ENCODE results near the gene EXD3. TPM values are rescaled to one million over a fixed set of nuclear protein-coding genes. Genes with fewer than 3 reads are reported as not detected.
"Not testable (repeated sequence)": the region's sequence is repeated elsewhere in the genome, so short reads cannot be mapped to it uniquely, and the experiment has no call there.

EXD3 gene
- total RNA-seq, 2 donors from 2014 or later, result 7.9 to 14.8 TPM

DNA sequence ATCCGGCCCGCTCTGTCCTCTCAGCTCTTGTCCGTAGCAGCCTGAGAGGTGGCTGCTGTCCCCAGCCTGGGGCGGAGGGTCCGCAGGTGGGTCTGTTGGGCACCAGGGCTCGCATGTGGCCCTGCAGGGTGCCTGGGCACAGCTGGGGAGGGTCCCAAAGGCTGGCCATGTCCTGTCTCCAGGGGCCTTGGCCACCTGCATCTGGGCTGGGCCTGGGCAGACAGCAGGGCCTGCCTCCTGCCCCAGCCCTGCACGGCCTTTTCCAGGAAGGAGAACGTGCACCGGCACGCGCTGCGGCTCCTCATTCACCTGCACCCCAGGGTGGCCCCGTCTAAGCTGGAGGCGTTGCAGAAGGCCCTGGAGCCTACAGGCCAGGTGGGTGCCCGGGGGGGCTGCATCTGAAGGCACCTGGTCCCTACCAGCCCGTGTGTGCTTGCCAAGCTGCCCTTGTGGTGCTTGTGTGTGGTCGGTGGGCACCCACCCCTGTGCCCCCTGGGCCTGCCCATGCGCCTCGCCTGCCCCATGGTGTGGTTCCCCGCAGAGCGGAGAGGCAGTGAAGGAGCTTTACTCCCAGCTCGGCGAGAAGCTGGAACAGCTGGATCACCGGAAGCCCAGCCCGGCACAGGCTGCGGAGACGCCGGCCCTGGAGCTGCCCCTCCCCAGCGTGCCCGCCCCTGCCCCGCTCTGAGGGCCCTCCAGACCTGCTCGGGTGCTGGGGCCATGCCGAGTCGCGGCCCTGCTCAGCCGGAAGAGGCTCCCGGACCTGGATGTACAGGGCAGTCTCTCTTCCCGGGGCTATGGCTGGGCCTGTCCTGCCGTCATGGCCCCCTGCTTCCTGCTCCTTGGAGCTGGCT lies 150.5 kb downstream of the EXD3 start:
- no peaks in the 10 kb centered on the region for H3K9me3 Mint-ChIP-seq
- peaks cover 0 to 14% of the 10 kb centered on the region in 2 donors for H3K36me3 Mint-ChIP-seq
- ATAC-seq, result no peak
- no peak for DNase-seq (ENCODE audit: low spot score in 2 of 2)
- no peak overlapping the region for H3K27ac Mint-ChIP-seq

DNA sequence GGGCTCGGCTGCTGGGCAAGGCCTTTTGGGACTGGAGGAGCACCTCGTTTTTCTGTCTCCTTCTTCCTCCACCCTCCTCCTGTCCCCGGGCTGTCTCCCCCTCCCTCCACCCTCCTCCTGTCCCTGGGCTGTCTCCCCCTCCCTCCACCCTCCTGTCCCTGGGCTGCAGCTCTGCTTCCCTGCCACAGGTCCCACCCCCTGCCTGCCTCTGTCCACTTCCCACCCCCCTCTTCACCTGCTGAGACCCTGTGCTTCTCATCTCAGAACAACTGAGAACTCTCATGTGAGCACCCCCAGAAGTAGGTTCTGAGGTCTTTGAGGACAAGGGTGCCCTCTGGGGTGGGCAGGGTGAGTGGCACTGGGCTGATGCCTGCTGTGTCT lies 151.3 kb downstream of the EXD3 start:
- Mint-ChIP-seq H3K27ac (no peak overlapping the region), H3K9me3 (no peaks in the 10 kb centered on the region), H3K36me3 (peaks cover 0 to 14% of the 10 kb centered on the region in 2 donors)
- ATAC-seq (peak in 1 of 2 donors; percentile 4), DNase-seq (ENCODE audit: low spot score in 2 of 2) (no peak)

DNA sequence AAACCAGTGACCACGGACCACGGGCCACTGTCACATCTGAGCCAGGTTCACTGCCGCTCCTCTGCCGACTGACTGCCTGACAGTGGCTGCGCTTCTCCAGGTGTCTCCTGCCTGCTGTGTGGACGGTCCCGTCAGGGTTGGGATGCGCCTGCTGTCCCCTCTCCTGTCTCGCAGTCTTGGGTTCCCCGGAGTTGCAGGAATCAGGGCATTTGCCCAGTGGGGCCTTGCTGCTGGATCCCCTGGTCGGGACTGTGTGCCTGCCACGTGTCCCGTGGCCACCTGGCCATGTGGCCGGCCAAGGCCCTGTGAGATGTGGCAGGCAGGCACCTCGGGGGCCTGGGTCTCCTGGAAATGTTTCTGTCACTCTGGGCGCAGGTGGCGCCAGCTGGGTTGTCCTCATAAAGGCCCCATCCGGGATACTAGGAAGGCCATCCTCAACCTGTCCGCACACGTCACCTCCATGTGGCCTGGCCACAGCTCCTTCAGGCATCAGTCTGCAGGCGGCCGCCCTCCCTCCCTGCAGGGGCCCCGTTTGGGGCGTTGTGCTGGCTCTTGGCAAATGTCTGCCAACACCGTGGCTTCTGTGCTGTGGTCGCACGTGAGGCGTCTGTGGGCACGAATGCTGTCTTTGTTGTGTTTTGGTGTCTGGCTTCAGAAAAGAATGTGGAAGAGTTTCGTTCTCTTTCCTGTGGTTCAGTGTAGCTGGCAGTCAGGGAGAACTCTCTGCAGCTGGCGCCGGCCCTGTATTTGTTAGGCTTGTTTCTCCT lies 151.8 kb downstream of the EXD3 start:
- DNase-seq (ENCODE audit: low spot score in 2 of 2), result no peak

DNA sequence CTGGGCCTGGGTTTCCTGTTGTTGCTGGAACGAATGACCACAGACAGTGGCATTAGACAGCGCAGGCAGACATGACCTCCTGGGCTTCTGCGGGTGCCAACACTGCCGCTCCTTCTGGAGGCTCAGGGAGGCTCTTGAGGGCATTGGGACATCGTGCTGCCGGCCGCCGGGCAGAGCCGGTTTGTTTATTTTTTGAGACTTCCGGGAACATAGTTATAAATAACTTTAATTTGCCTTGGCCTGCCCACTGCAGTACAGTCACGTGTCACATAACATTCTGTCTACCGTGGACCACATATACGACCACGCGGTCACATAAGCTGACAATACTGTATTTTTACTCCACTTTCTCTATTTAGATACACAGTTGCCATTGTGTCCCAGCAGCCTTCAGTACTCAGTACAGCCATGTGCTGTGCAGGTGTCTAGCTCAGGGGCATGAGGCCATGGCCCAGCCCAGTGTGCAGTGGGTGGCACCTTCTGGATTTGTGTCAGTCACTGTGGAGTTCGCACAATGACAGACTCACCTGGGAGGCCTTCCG lies 153.7 kb downstream of the EXD3 start:
- ATAC-seq (no peak), DNase-seq (ENCODE audit: low spot score in 2 of 2) (no peak)
- Mint-ChIP-seq H3K9me3 (no peaks in the 10 kb centered on the region), H3K27ac (no peak overlapping the region), H3K36me3 (peaks cover 0 to 14% of the 10 kb centered on the region in 2 donors)

More for the DNA sequence above, 151.8 kb downstream of the EXD3 start:
- ATAC-seq, result peak; percentile 33 to 38
- H3K9me3 Mint-ChIP-seq, result no peaks in the 10 kb centered on the region
- H3K36me3 Mint-ChIP-seq, result peaks cover 0 to 14% of the 10 kb centered on the region in 2 donors
- H3K27ac Mint-ChIP-seq, result no peak overlapping the region

DNA sequence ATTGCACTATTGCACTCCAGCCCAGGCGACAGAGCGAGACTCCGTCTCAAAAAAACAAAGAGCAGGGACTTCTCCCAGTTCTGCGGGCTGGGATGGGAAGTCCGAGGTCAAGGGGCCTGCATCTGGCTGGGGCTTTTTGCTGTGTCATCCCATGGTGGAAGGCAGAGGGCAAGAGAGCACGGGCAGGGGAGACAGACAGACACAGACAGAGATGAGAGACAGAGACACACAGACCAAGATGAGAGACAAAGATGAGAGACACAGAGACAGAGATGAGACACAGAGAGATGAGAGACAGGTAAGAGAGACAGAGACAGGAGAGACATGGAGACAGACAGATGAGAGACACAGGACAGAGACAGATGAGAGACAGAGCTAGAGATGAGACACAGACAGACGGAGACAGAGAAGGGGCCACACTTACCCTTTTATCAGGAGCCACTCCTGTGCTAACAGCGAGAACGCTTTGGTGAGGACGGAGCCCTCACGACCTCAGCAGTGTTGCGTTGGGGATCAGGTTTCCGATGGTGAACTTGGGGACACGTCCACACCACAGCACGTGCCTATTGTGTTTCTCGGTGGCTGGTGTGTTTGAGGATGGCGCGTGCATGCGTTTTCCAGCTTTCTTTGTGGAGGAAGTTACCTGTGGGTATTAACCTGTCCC lies 154.3 kb downstream of the EXD3 start:
- no peak for ATAC-seq
- no peaks in the 10 kb centered on the region for H3K9me3 Mint-ChIP-seq

DNA sequence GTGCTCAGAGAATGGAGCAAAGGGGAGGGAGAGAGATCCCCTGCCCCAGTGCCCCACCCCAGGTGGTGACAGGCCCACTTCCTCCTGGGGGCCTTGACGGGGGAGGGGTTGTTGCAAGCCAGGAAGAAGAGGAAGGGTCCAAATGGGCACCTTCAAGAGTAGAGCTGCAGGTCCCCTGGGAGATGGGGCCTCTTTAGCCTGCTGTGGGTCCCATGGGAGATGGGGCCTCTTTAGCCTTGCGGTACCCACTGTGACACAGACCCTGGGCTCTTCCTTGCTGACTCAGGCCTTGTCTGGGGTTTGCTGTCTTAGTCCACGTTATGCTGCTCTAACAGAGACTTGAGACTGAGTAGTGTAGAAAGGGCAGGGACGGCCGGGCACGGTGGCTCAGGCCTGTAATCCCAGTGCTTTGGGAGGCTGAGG lies 155.0 kb downstream of the EXD3 start:
- ATAC-seq (no peak), DNase-seq (ENCODE audit: low spot score in 2 of 2) (no peak)
- no peaks in the 10 kb centered on the region for H3K9me3 Mint-ChIP-seq
- H3K27ac Mint-ChIP-seq, result no peak overlapping the region
- H3K36me3 Mint-ChIP-seq, result peaks cover 0 to 14% of the 10 kb centered on the region in 2 donors

More for the DNA sequence above, 154.3 kb downstream of the EXD3 start:
- peak overlapping the region in 1 of 2 donors; percentile 1 for H3K27ac Mint-ChIP-seq
- DNase-seq (ENCODE audit: low spot score in 2 of 2), result no peak
- H3K36me3 Mint-ChIP-seq, result peaks cover 0 to 14% of the 10 kb centered on the region in 2 donors

DNA sequence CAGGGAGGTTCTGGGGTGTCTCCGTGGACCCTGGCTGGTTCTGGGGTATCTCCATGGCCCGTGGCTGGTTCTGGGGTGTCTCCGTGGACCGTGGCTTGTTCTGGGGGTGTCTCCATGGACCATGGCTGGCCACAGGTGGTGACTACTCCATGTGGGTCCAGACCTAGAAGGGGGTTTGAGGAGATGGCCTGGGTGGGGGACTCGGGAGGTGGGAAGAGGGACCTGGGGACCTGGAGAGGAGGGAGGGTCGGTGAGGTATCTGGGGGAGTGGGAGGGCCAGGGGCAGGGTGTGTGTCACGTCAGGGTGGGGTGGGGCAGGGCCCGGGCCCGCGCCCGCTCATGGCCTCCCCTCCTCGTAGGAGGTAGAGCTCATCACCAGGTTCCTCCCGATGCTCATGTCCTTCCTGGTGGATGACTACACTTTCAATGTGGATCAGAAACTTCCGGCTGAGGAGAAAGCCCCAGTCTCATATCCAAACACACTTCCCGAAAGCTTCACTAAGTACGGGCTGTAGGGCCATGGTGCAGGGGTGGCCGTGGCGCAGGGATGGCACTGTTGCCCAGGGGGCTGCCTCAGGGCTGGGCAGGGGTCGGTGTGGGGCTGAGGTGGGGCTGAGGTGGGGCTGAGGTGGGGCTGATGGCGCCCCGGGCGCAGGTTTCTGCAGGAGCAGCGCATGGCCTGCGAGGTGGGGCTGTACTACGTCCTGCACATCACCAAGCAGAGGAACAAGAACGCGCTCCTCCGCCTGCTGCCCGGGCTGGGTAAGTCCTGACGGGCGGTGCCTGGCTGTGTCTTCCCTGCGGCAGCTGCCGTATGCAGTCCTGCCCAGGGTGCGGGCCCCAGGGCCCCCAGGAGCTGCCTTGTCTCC lies 156.1 kb downstream of the EXD3 start:
- DNase-seq (ENCODE audit: low spot score in 2 of 2) (no peak), ATAC-seq (no peak)
- Mint-ChIP-seq H3K36me3 (peaks cover 0 to 14% of the 10 kb centered on the region in 2 donors), H3K9me3 (no peaks in the 10 kb centered on the region), H3K27ac (no peak overlapping the region)

DNA sequence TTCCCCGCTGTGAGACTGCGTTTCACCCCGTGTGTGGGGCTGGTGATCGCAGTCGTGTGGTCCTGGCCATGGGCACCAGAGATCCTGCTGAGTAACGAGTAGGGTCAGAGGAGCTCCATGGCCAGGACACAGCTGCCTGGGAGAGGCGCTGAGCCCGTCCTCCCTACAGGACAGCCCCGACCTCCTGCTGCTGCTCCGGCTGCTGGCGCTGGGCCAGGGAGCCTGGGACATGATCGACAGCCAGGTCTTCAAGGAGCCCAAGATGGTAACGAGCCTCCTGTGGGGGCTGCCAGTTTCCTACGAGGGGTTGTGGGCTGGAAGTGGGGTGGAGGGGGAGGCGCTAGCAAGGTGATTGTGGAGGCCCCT lies 156.8 kb downstream of the EXD3 start:
- H3K36me3 Mint-ChIP-seq, result peaks cover 0 to 14% of the 10 kb centered on the region in 2 donors

DNA sequence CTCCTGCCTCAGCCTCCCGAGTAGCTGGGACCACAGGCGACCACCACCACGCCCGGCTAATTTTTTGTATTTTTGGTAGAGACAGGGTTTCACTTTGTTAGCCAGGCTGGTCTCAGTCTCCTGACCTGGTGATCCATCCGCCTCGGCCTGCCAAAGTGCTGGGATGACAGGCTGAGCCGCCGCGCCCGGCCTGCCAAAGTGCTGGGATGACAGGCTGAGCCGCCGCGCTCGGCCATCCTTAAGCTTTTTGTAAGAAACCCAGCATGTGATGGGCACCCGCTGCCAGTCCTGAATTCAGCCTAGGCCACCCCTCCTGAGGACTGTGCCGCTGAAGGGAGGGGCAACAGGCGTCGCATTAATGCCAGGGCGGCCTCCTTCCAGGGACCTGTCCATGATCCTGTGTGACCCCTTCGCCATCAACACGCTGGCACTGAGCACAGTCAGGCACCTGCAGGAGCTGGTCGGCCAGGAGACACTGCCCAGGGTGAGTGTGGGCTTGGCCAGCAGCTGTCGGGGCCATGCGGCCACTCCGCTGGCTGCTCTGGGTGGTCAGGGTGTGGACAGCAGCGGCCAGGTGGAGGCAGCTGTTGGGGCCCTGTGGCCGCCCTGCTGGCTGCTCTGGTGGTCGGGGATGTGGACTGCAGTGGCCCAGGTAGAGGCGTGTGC lies 157.3 kb downstream of the EXD3 start:
- Mint-ChIP-seq H3K9me3 (no peaks in the 10 kb centered on the region), H3K36me3 (peaks cover 0 to 14% of the 10 kb centered on the region in 2 donors), H3K27ac (no peak overlapping the region)
- DNase-seq (ENCODE audit: low spot score in 2 of 2), result no peak
- ATAC-seq, result no peak

More for the DNA sequence above, 156.8 kb downstream of the EXD3 start:
- no peak for ATAC-seq
- Mint-ChIP-seq H3K9me3 (no peaks in the 10 kb centered on the region), H3K27ac (no peak overlapping the region)
- no peak for DNase-seq (ENCODE audit: low spot score in 2 of 2)

DNA sequence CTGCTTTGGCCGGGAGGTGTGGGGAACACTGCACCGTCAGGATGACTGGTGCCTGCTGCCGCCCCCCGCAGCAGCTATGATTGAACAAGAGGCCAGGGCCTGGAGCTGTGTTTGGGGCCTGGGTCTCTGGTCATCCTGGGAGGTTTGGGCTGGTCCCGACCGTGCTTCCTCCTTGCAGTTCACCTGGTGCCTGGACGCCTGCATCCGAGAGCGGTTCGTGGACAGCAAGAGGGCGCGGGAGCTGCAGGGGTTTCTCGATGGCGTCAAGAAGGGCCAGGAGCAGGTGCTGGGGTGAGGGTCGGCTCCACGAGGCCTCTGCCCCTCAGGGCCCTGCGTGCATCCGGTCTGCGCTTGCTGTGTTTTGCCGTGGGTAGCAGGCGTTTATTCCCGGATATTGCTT lies 158.9 kb downstream of the EXD3 start:
- DNase-seq (ENCODE audit: low spot score in 2 of 2) (no peak), ATAC-seq (no peak)
- Mint-ChIP-seq H3K9me3 (no peaks in the 10 kb centered on the region), H3K36me3 (peaks cover 0 to 7% of the 10 kb centered on the region in 2 donors), H3K27ac (no peak overlapping the region)

DNA sequence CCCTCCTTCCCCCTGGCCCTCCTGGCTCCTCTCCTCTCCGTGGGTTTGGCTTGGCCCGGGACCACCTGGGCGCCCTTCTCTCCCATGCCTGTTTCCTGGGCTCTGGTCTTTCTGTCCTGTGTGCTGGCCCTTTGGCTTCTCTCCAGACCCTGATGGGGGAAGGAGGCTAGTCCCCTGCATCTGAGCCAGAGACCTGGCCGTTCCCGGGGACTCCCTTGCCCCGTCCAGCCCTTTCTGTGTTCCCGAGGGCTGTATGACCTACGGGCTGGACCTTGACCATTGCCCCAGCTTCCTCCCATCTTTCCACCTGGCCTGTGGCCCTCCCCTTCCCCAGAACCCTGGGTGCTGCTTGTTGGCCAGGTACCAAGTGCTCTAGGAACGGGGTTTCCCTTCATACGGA lies 159.5 kb downstream of the EXD3 start:
- DNase-seq (ENCODE audit: low spot score in 2 of 2) (no peak), ATAC-seq (no peak)
- peaks cover 0 to 3% of the 10 kb centered on the region in 2 donors for H3K36me3 Mint-ChIP-seq
- H3K27ac Mint-ChIP-seq, result no peak overlapping the region
- H3K9me3 Mint-ChIP-seq, result no peaks in the 10 kb centered on the region

DNA sequence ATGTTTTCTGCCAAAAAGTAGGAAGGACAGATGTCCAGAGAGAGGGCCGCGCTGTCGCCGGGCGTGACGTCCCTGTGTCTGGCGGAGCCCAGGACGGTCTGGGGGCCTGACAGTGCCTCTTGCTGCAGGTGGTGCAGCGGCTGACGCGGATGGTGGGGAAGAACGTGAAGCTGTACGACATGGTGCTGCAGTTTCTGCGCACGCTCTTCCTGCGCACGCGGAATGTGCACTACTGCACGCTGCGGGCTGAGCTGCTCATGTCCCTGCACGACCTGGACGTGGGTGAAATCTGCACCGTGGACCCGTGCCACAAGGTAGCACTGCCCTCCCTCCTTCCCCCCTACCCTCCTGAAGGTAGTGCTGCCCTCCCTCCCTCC lies 160.1 kb downstream of the EXD3 start:
- DNase-seq (ENCODE audit: low spot score in 2 of 2) (no peak), ATAC-seq (no peak)
- Mint-ChIP-seq H3K36me3 (no peaks in the 10 kb centered on the region), H3K9me3 (no peaks in the 10 kb centered on the region), H3K27ac (no peak overlapping the region)

DNA sequence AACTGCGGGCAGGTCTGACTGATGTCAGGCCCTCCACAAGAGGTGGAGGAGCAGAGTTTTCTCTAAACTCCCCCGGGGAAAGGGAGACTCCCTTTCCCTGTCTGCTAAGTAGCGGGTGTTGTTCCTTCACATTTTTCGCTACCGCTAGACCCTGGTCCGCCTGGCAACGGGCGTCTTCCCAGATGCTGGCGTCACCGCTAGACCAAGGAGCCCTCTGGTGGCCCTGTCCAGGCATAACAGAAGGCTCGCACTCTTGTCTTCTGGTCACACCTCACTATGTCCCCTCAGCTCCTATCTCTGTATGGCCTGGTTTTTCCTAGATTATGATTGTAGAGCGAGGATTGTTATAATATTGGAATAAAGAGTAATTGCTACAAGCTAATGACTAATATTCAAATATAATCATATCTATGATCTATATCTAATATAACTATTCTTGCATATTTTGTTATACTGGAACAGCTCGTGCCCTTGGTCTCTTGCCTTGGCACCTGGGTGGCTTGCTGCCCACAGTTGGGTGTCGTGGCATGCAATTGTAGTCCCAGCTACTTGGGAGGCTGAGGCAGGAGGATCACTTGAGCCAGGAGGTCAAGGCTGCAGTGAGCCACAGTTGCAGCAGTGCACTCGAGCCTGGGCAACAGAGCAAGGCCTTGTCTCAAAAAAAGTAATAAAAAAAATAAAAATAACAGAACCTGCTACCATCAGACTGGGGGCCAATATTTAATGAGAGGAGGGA lies 160.6 kb downstream of the EXD3 start:
- DNase-seq (ENCODE audit: low spot score in 2 of 2); ATAC-seq; H3K9me3 Mint-ChIP-seq; H3K36me3 Mint-ChIP-seq; H3K27ac Mint-ChIP-seq: not testable (repeated sequence)

All from activated naive CD4-positive, alpha-beta T cell treated with anti-CD3 and anti-CD28 coated beads, Interleukin-2, amount 50 U/mL, for 72 hours (primary cell).